ENCODE measurements around the gene PTCH1. TPM values are rescaled to one million over a fixed set of nuclear protein-coding genes. Genes with fewer than 3 reads are reported as not detected.

The PTCH1 gene
- total RNA-seq, 2 experiments from 2014 or later = 7.1 to 8.9 TPM

- no peaks in the 10 kb centered on the region for H3K27me3 Mint-ChIP-seq
- ChIA-PET CTCF (no interaction called here), POLR2A (no interaction called here)
- no peaks in the 10 kb centered on the region for H3K9me3 Mint-ChIP-seq
- no peaks in the 10 kb centered on the region for H3K4me1 Mint-ChIP-seq
- no peak for DNase-seq
- H3K27ac Mint-ChIP-seq = no peak overlapping the region
- H3K4me3 Mint-ChIP-seq = no peak overlapping the region
- no peaks in the 10 kb centered on the region for H3K36me3 Mint-ChIP-seq (ENCODE audit: low read depth)
These were observed 66.4 kb downstream of the PTCH1 start for GRCh38 chr9:95450171-95451064.

GRCh38 chr9:95449016-95449415, 67.8 kb downstream of the PTCH1 start:
- ChIA-PET CTCF (interaction anchor here (1.8 kb wide), 1 partner anchor 15 kb away, joined by 4 read pairs; no protein-coding TSS in a partner anchor), POLR2A (no interaction called here)
- Mint-ChIP-seq H3K27ac (no peak overlapping the region), H3K4me1 (no peaks in the 10 kb centered on the region), H3K36me3 (ENCODE audit: low read depth) (no peaks in the 10 kb centered on the region), H3K4me3 (no peak overlapping the region), H3K9me3 (no peaks in the 10 kb centered on the region), H3K27me3 (no peaks in the 10 kb centered on the region)
- no peak for DNase-seq

- no peaks in the 10 kb centered on the region for H3K36me3 Mint-ChIP-seq (ENCODE audit: low read depth)
- ChIA-PET CTCF (interaction anchor here (1.8 kb wide), 1 partner anchor 14 kb away, joined by 4 read pairs; no protein-coding TSS in a partner anchor), POLR2A (no interaction called here)
- DNase-seq = no peak
- no peaks in the 10 kb centered on the region for H3K9me3 Mint-ChIP-seq
- H3K4me1 Mint-ChIP-seq = no peaks in the 10 kb centered on the region
- H3K4me3 Mint-ChIP-seq = no peak overlapping the region
- no peak overlapping the region for H3K27ac Mint-ChIP-seq
- no peaks in the 10 kb centered on the region for H3K27me3 Mint-ChIP-seq
These were observed 68.9 kb downstream of the PTCH1 start for GRCh38 chr9:95447660-95448420.

GRCh38 chr9:95446984-95447383, 69.8 kb downstream of the PTCH1 start:
- Mint-ChIP-seq H3K4me3 (no peak overlapping the region), H3K36me3 (ENCODE audit: low read depth) (no peaks in the 10 kb centered on the region), H3K9me3 (no peaks in the 10 kb centered on the region), H3K4me1 (no peaks in the 10 kb centered on the region), H3K27me3 (no peaks in the 10 kb centered on the region), H3K27ac (no peak overlapping the region)
- DNase-seq = no peak
- ChIA-PET POLR2A (no interaction called here), CTCF (no interaction called here)

GRCh38 chr9:95446259-95446658, 70.5 kb downstream of the PTCH1 start:
- CTCF ChIA-PET = no interaction called here
- Mint-ChIP-seq H3K4me1 (no peaks in the 10 kb centered on the region), H3K27me3 (no peaks in the 10 kb centered on the region), H3K36me3 (ENCODE audit: low read depth) (no peaks in the 10 kb centered on the region), H3K9me3 (no peaks in the 10 kb centered on the region), H3K27ac (no peak overlapping the region), H3K4me3 (no peak overlapping the region)
- POLR2A ChIA-PET = no interaction called here
- no peak for DNase-seq

- ChIA-PET CTCF (no interaction called here), POLR2A (no interaction called here)
- no peak for DNase-seq
- Mint-ChIP-seq H3K4me1 (no peaks in the 10 kb centered on the region), H3K4me3 (no peak overlapping the region), H3K9me3 (peaks cover 3% of the 10 kb centered on the region), H3K36me3 (ENCODE audit: low read depth) (no peaks in the 10 kb centered on the region), H3K27ac (no peak overlapping the region), H3K27me3 (peaks cover 2% of the 10 kb centered on the region)
These were observed 72.6 kb downstream of the PTCH1 start for GRCh38 chr9:95444160-95444559.

GRCh38 chr9:95443301-95443700, 73.5 kb downstream of the PTCH1 start:
- CTCF ChIA-PET = no interaction called here
- POLR2A ChIA-PET = no interaction called here
- H3K36me3 Mint-ChIP-seq (ENCODE audit: low read depth) = no peaks in the 10 kb centered on the region
- no peaks in the 10 kb centered on the region for H3K4me1 Mint-ChIP-seq
- H3K27ac Mint-ChIP-seq = no peak overlapping the region
- no peak overlapping the region for H3K4me3 Mint-ChIP-seq
- peaks cover 3% of the 10 kb centered on the region for H3K9me3 Mint-ChIP-seq
- peaks cover 4% of the 10 kb centered on the region for H3K27me3 Mint-ChIP-seq
- DNase-seq = no peak

GRCh38 chr9:95441081-95441480, 75.7 kb downstream of the PTCH1 start:
- POLR2A ChIA-PET = no interaction called here
- H3K4me3 Mint-ChIP-seq = no peak overlapping the region

GRCh38 chr9:95440447-95440846, 76.3 kb downstream of the PTCH1 start:
- H3K9me3 Mint-ChIP-seq = peaks cover 3% of the 10 kb centered on the region
- ChIA-PET POLR2A (no interaction called here), CTCF (no interaction called here)
- DNase-seq = no peak
- no peaks in the 10 kb centered on the region for H3K4me1 Mint-ChIP-seq
- no peaks in the 10 kb centered on the region for H3K36me3 Mint-ChIP-seq (ENCODE audit: low read depth)
- H3K4me3 Mint-ChIP-seq = no peak overlapping the region
- no peak overlapping the region for H3K27ac Mint-ChIP-seq
- peaks cover 4% of the 10 kb centered on the region for H3K27me3 Mint-ChIP-seq

More at GRCh38 chr9:95441081-95441480, 75.7 kb downstream of the PTCH1 start:
- CTCF ChIA-PET = no interaction called here
- H3K36me3 Mint-ChIP-seq (ENCODE audit: low read depth) = no peaks in the 10 kb centered on the region
- peaks cover 4% of the 10 kb centered on the region for H3K27me3 Mint-ChIP-seq
- H3K27ac Mint-ChIP-seq = no peak overlapping the region
- DNase-seq = no peak
- peaks cover 3% of the 10 kb centered on the region for H3K9me3 Mint-ChIP-seq
- no peaks in the 10 kb centered on the region for H3K4me1 Mint-ChIP-seq

GRCh38 chr9:95438561-95439357, 78.0 kb downstream of the PTCH1 start:
- no peak for DNase-seq
- POLR2A ChIA-PET = no interaction called here
- Mint-ChIP-seq H3K4me1 (peaks cover 2% of the 10 kb centered on the region), H3K4me3 (no peak overlapping the region), H3K9me3 (peaks cover 10% of the 10 kb centered on the region), H3K27me3 (peaks cover 4% of the 10 kb centered on the region), H3K36me3 (ENCODE audit: low read depth) (peaks cover 2% of the 10 kb centered on the region), H3K27ac (no peak overlapping the region)
- CTCF ChIA-PET = no interaction called here

GRCh38 chr9:95437559-95437958, 79.2 kb downstream of the PTCH1 start:
- no peak overlapping the region for H3K27ac Mint-ChIP-seq
- CTCF ChIA-PET = interaction anchor here (0.6 kb wide), 1 partner anchor 768 kb away, joined by 3 read pairs; no protein-coding TSS in a partner anchor
- peaks cover 4% of the 10 kb centered on the region for H3K27me3 Mint-ChIP-seq
- peaks cover 2% of the 10 kb centered on the region for H3K36me3 Mint-ChIP-seq (ENCODE audit: low read depth)
- no peak overlapping the region for H3K4me3 Mint-ChIP-seq
- POLR2A ChIA-PET = no interaction called here
- H3K4me1 Mint-ChIP-seq = peaks cover 2% of the 10 kb centered on the region
- no peak for DNase-seq
- peaks cover 13% of the 10 kb centered on the region for H3K9me3 Mint-ChIP-seq

- DNase-seq = no peak
- Mint-ChIP-seq H3K36me3 (ENCODE audit: low read depth) (peaks cover 2% of the 10 kb centered on the region), H3K9me3 (peaks cover 15% of the 10 kb centered on the region), H3K4me3 (no peak overlapping the region), H3K27ac (no peak overlapping the region), H3K4me1 (peaks cover 2% of the 10 kb centered on the region), H3K27me3 (peaks cover 7% of the 10 kb centered on the region)
- POLR2A ChIA-PET = no interaction called here
- CTCF ChIA-PET = no interaction called here
These were observed 80.4 kb downstream of the PTCH1 start for GRCh38 chr9:95436416-95436815.

Data from activated CD4-positive, alpha-beta T cell treated with anti-CD3 and anti-CD28 coated beads, Interleukin-2, amount 10 ng/mL, durations not matched to agents 7 days and 5 days (primary cell).